Activated CD8-positive, alpha-beta memory T cell treated with anti-CD3 and anti-CD28 coated beads, Interleukin-2, amount 50 U/mL, for 48 hours (primary cell): ENCODE results near the gene RBM26.

Experiments used
- DNase-seq: peaks from one replicate; pipeline ENCODE4 v3.0.0-alpha.2; 2020

Gene RBM26

GRCh38 chr13:79423801-79424642 lies 18.0 kb upstream of the RBM26 start:
- DNase-seq, result no peak

- DNase-seq, result no peak
These were observed 17.3 kb upstream of the RBM26 start for GRCh38 chr13:79423340-79423739.

- no peak for DNase-seq
These were observed 13.3 kb upstream of the RBM26 start for GRCh38 chr13:79419365-79419764.

GRCh38 chr13:79417741-79418140 lies 11.7 kb upstream of the RBM26 start:
- no peak for DNase-seq

GRCh38 chr13:79413521-79413920 lies 7.5 kb upstream of the RBM26 start:
- no peak for DNase-seq

GRCh38 chr13:79409828-79410227 lies 3.8 kb upstream of the RBM26 start:
- DNase-seq, result no peak

- DNase-seq, result no peak
These were observed 1.4 kb upstream of the RBM26 start for GRCh38 chr13:79407349-79407979.

- DNase-seq, result no peak
These were observed 498 bp upstream of the RBM26 start for GRCh38 chr13:79406597-79406908.

GRCh38 chr13:79405501-79405830 lies 589 bp downstream of the RBM26 start:
- no peak for DNase-seq

- DNase-seq, result no peak
These were observed 1.1 kb downstream of the RBM26 start for GRCh38 chr13:79404985-79405384.

GRCh38 chr13:79404361-79404760 lies 1.7 kb downstream of the RBM26 start:
- DNase-seq, result no peak

GRCh38 chr13:79403113-79403512 lies 2.9 kb downstream of the RBM26 start:
- DNase-seq, result no peak

- DNase-seq, result no peak
These were observed 3.4 kb downstream of the RBM26 start for GRCh38 chr13:79402679-79403078.

GRCh38 chr13:79402074-79402635 lies 3.9 kb downstream of the RBM26 start:
- no peak for DNase-seq

- DNase-seq, result no peak
These were observed 4.6 kb downstream of the RBM26 start for GRCh38 chr13:79401259-79402070.

- no peak for DNase-seq
These were observed 7.1 kb downstream of the RBM26 start for GRCh38 chr13:79398915-79399314.

- DNase-seq, result no peak
These were observed 7.9 kb downstream of the RBM26 start for GRCh38 chr13:79398127-79398526.

- no peak for DNase-seq
These were observed 10.2 kb downstream of the RBM26 start for GRCh38 chr13:79395881-79396280.

GRCh38 chr13:79393564-79394249 lies 12.3 kb downstream of the RBM26 start:
- DNase-seq, result peak; percentile 67

GRCh38 chr13:79392882-79393563 lies 13.0 kb downstream of the RBM26 start:
- no peak for DNase-seq

GRCh38 chr13:79389026-79389425 lies 17.0 kb downstream of the RBM26 start:
- DNase-seq, result no peak

- no peak for DNase-seq
These were observed 18.2 kb downstream of the RBM26 start for GRCh38 chr13:79387853-79388252.
